WTC11 (cell line): ENCODE measurements around the gene MAPKAP1. TPM values are rescaled to one million over a fixed set of nuclear protein-coding genes. Genes with fewer than 3 reads are reported as not detected.
A peak's percentile ranks its signal among the peaks of the same experiment; 100 is the strongest.

ENCODE experiments used
- ATAC-seq: fragments of 200-7000 bp; cut with Tn5 transposase; 2 replicates; pipeline ENCODE4 v1.10.0; 2021; ENCODE audit warnings: mild to moderate bottlenecking, moderate library complexity
- CTCF ChIA-PET: fragments of 300-600 bp; sonication (Branson Sonifier 250); formaldehyde crosslinking; loops from one replicate; lab custom pipeline; 2021; ENCODE audit warnings: antibody characterized with exemption; lab: Charles Lee
- POLR2A ChIA-PET: fragments of 350-600 bp; sonication (Branson Sonifier 250); formaldehyde crosslinking; loops from one replicate; lab custom pipeline; 2021; ENCODE audit warnings: antibody characterized with exemption; lab: Charles Lee
- DNase-seq: peaks from one replicate; pipeline ENCODE4 v3.0.0; 2021; ENCODE audit warnings: low spot score
- H3K27ac Mint-ChIP-seq: 2 replicates; pipeline ENCODE4 v1.8.0; 2021; ENCODE audit warnings: mixed read lengths
- H3K27me3 Mint-ChIP-seq: 2 replicates; pipeline ENCODE4 v1.8.0; 2021; ENCODE audit warnings: low read depth, mild to moderate bottlenecking, moderate library complexity, mixed read lengths
- H3K36me3 Mint-ChIP-seq: 2 replicates; pipeline ENCODE4 v1.8.0; 2021; ENCODE audit warnings: mixed read lengths
- H3K4me1 Mint-ChIP-seq: 2 replicates; pipeline ENCODE4 v1.8.0; 2022; ENCODE audit warnings: mixed read lengths
- H3K4me3 Mint-ChIP-seq: 2 replicates; pipeline ENCODE4 v1.8.0; 2021; ENCODE audit warnings: mild to moderate bottlenecking, moderate library complexity, mixed read lengths
- H3K9me3 Mint-ChIP-seq: 2 replicates; pipeline ENCODE4 v1.8.0; 2021; ENCODE audit warnings: mixed read lengths
- ATF1 ChIP-seq: sonication (generic); formaldehyde crosslinking; IDR thresholded peaks from 2 replicates; pipeline ENCODE4 v1.8.1; 2023; ENCODE audit warnings: mild to moderate bottlenecking, moderate library complexity, missing genetic modification reagents
- ATF2 ChIP-seq: sonication (generic); formaldehyde crosslinking; IDR thresholded peaks from 2 replicates; pipeline ENCODE4 v1.8.1; 2022; ENCODE audit warnings: low read depth, missing genetic modification reagents, borderline replicate concordance
- ATF6 ChIP-seq: sonication (generic); formaldehyde crosslinking; IDR thresholded peaks from 2 replicates; pipeline ENCODE4 v1.8.1; 2023; ENCODE audit warnings: mild to moderate bottlenecking, missing genetic modification reagents
- CDX4 ChIP-seq: fragments of 250-450 bp; sonication (Bioruptor Pico); IDR thresholded peaks from 2 replicates; pipeline ENCODE4 v1.9.0; 2021; ENCODE audit warnings: moderate library complexity, mild to moderate bottlenecking, inconsistent platforms, borderline replicate concordance
- CTCF ChIP-seq: fragments of 200-600 bp; IDR thresholded peaks from 2 replicates; pipeline ENCODE4 v1.8.0; 2022; ENCODE audit warnings: antibody characterized with exemption
- E2F4 ChIP-seq: sonication (generic); formaldehyde crosslinking; IDR thresholded peaks from 2 replicates; pipeline ENCODE4 v1.8.1; 2022; ENCODE audit warnings: low read depth, mild to moderate bottlenecking, moderate library complexity, missing genetic modification reagents, borderline replicate concordance
- E2F5 ChIP-seq: sonication (generic); formaldehyde crosslinking; IDR thresholded peaks from 2 replicates; pipeline ENCODE4 v1.8.1; 2022; ENCODE audit warnings: mild to moderate bottlenecking, moderate library complexity, missing genetic modification reagents
- ELF4 ChIP-seq: sonication (generic); formaldehyde crosslinking; IDR thresholded peaks from 2 replicates; pipeline ENCODE4 v1.8.1; 2022; ENCODE audit warnings: low read depth, mild to moderate bottlenecking, moderate library complexity, missing genetic modification reagents
- FOXK1 ChIP-seq: sonication (generic); formaldehyde crosslinking; IDR thresholded peaks from 2 replicates; pipeline ENCODE4 v1.8.0; 2022; ENCODE audit warnings: mild to moderate bottlenecking, moderate library complexity, missing genetic modification reagents
- HMGA2 ChIP-seq: fragments of 250-450 bp; sonication (Bioruptor Pico); IDR thresholded peaks from 2 replicates; pipeline ENCODE4 v1.4.0; 2021; ENCODE audit warnings: mild to moderate bottlenecking, moderate library complexity
- JAZF1 ChIP-seq: fragments of 250-450 bp; sonication (Bioruptor Pico); IDR thresholded peaks from 2 replicates; pipeline ENCODE4 v1.9.0; 2021; ENCODE audit warnings: moderate library complexity, mild to moderate bottlenecking, inconsistent platforms
- MLX ChIP-seq: sonication (generic); formaldehyde crosslinking; IDR thresholded peaks from 2 replicates; pipeline ENCODE4 v1.8.1; 2023; ENCODE audit warnings: mild to moderate bottlenecking, missing genetic modification reagents, moderate library complexity
- NFYB ChIP-seq: sonication (generic); formaldehyde crosslinking; conservative IDR thresholded peaks from 2 replicates; pipeline ENCODE4 v1.8.0; 2022; ENCODE audit warnings: low read depth, missing genetic modification reagents
- OVOL2 ChIP-seq: fragments of 250-450 bp; sonication (Bioruptor Pico); IDR thresholded peaks from 2 replicates; pipeline ENCODE4 v1.9.0; 2021; ENCODE audit warnings: mild to moderate bottlenecking, borderline replicate concordance
- PRRX2 ChIP-seq: fragments of 250-450 bp; sonication (Bioruptor Pico); IDR thresholded peaks from 2 replicates; pipeline ENCODE4 v1.8.0; 2021; ENCODE audit warnings: mild to moderate bottlenecking
- RELA ChIP-seq: sonication (generic); formaldehyde crosslinking; IDR thresholded peaks from 2 replicates; pipeline ENCODE4 v1.8.1; 2022; ENCODE audit warnings: missing genetic modification reagents, mild to moderate bottlenecking, borderline replicate concordance
- TEAD1 ChIP-seq: sonication (generic); formaldehyde crosslinking; IDR thresholded peaks from 2 replicates; pipeline ENCODE4 v1.8.0; 2022; ENCODE audit warnings: mild to moderate bottlenecking, missing genetic modification reagents
- ZMAT4 ChIP-seq: fragments of 250-450 bp; sonication (Bioruptor Pico); IDR thresholded peaks from 2 replicates; pipeline ENCODE4 v1.9.0; 2021; ENCODE audit warnings: mild to moderate bottlenecking
- ZNF671 ChIP-seq: fragments of 250-450 bp; sonication (Bioruptor Pico); IDR thresholded peaks from 2 replicates; pipeline ENCODE4 v1.8.0; 2021; ENCODE audit warnings: mild to moderate bottlenecking
- total RNA-seq: library from RNA; stranded (reverse); gene quantifications from 3 replicates; pipeline ENCODE4 v1.2.3, GENCODE V29; 2021

MAPKAP1 gene
- total RNA-seq, 1 experiment from 2014 or later, result 111 TPM

- ChIA-PET CTCF (interaction anchor here (1.2 kb wide), 1 partner anchor 217 kb away, joined by 4 read pairs; no protein-coding TSS in a partner anchor), POLR2A (interaction anchor here (0.6 kb wide), 1 partner anchor 104 kb away, joined by 3 read pairs; no protein-coding TSS in a partner anchor)
- Mint-ChIP-seq H3K27me3 (no peaks in the 10 kb centered on the region), H3K9me3 (no peaks in the 10 kb centered on the region), H3K36me3 (0 out of 2 replicates have a peak, but pooled peaks cover 5% of the 10 kb centered on the region), H3K4me1 (peaks cover 61% of the 10 kb centered on the region), H3K27ac (peak overlapping the region; percentile 58), H3K4me3 (no peak overlapping the region; the same call in 1 of the 2 replicates)
- peak; percentile 62 for ATAC-seq
- TF ChIP-seq ATF6, result no peak
- no peak for DNase-seq
Measured at GRCh38 chr9:125644819-125645507, 62.0 kb downstream of the MAPKAP1 start.

GRCh38 chr9:125642311-125642710 lies 64.7 kb downstream of the MAPKAP1 start:
- CTCF ChIA-PET, result no interaction called here
- ATAC-seq (no peak), DNase-seq (no peak)
- Mint-ChIP-seq H3K27ac (no peak overlapping the region), H3K4me1 (peaks cover 52% of the 10 kb centered on the region), H3K27me3 (no peaks in the 10 kb centered on the region), H3K4me3 (no peak overlapping the region), H3K36me3 (0 out of 2 replicates have a peak, but pooled peaks cover 5% of the 10 kb centered on the region), H3K9me3 (no peaks in the 10 kb centered on the region)
- TF ChIP-seq NFYB (no peak), E2F5 (CRISPR knock-in tag) (no peak), TEAD1 (CRISPR knock-in tag) (no peak), MLX (no peak), ATF2 (CRISPR knock-in tag) (no peak), OVOL2 (no peak), PRRX2 (CRISPR knock-in tag) (no peak), JAZF1 (no peak), ELF4 (no peak), FOXK1 (CRISPR knock-in tag) (no peak), ATF1 (no peak), HMGA2 (CRISPR knock-in tag) (no peak)
- POLR2A ChIA-PET, result no interaction called here

- no peak for ATAC-seq
- CTCF ChIA-PET, result interaction anchor here (0.6 kb wide), 1 partner anchor 10 kb away, joined by 3 read pairs; no protein-coding TSS in a partner anchor
- no peak for DNase-seq
- Mint-ChIP-seq H3K4me3 (no peak overlapping the region), H3K27ac (peak overlapping the region; percentile 39), H3K27me3 (no peaks in the 10 kb centered on the region), H3K4me1 (peaks cover 46% of the 10 kb centered on the region), H3K9me3 (no peaks in the 10 kb centered on the region), H3K36me3 (0 out of 2 replicates have a peak, but pooled peaks cover 5% of the 10 kb centered on the region)
- POLR2A ChIA-PET, result no interaction called here
- TF ChIP-seq MLX (no peak), ZMAT4 (CRISPR knock-in tag) (no peak), E2F4 (CRISPR knock-in tag) (no peak), ATF2 (CRISPR knock-in tag) (no peak), RELA (CRISPR knock-in tag) (no peak), CTCF (no peak), ZNF671 (CRISPR knock-in tag) (no peak), CDX4 (CRISPR knock-in tag) (no peak), TEAD1 (CRISPR knock-in tag) (no peak)
Measured at GRCh38 chr9:125639057-125639456, 68.0 kb downstream of the MAPKAP1 start.
